ENCODE data around the gene DNAH2. TPM values are rescaled to one million over a fixed set of nuclear protein-coding genes. Genes with fewer than 3 reads are reported as not detected.

Gene DNAH2
- total and polyA plus RNA-seq, 9 of the 15 experiments (the other 6 are each of a cell fraction or from before 2014, with no cell fraction given), result 0.03 TPM; not detected in 8

DNA sequence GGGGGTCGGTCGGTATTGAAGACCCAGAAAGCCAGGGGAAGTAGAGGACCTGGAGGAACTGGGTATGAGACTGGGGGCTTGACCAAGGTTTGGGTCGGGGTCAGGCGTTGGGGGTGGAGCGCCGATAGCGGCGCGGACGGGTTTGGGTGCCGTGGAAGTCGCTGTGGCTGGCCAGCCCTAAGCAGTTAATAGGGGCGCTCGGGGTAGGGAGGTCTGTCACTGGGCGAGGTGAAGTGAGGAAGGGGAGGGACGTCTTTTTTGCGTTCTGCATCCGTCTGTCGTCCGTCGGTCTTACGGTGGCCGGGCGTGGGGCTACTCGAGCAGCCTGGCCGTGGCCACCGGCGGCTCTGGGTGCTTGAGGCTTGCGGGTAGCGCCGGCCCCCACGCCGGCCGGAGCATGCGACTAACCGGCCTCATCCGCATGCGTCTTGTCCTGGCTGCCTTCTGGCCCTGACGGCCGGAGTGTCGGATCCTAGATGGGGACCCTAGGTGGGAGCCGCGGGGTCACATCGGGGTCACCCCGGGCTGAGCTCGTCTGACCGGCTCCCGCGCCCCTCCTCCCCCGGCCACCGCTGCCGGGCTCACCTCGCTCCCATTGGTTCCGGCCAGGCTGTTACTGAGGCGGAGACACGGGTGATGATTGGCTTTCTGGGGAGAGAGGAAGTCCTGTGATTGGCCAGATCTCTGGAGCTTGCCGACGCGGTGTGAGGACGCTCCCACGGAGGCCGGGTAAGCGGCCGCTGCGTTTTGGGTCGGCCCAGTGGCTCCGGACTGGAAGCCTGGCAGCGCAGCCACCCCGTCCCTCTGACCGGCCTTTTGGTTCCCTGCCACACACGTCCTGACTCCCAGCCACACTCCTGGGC is 127.0 kb downstream of the DNAH2 start (continued):
- no peak for TF ChIP-seq THAP7 (CRISPR knock-in tag; IDR thresholded peaks at IDR 0.05)
- no peak for TF ChIP-seq ZNF124 (CRISPR knock-in tag; IDR thresholded peaks at IDR 0.05)
- no peak for TF ChIP-seq ZFP30 (CRISPR knock-in tag; IDR thresholded peaks at IDR 0.05; ENCODE audit: borderline replicate concordance)
- TF ChIP-seq ETV1 (tag; conservative IDR thresholded peaks at IDR 0.05; ENCODE audit: low read depth), result no peak
- no peak for TF ChIP-seq ZNF165 (CRISPR knock-in tag; IDR thresholded peaks at IDR 0.05; ENCODE audit: borderline replicate concordance)
- TF ChIP-seq E2F1 (CRISPR knock-in tag; IDR thresholded peaks at IDR 0.05), result no peak
- TF ChIP-seq MTA3 (IDR thresholded peaks at IDR 0.05; ENCODE audit: borderline replicate concordance), result no peak
- no peak for TF ChIP-seq ZNF444 (CRISPR knock-in tag; IDR thresholded peaks at IDR 0.05)
- no peak for TF ChIP-seq PYGO2 (tag; IDR thresholded peaks at IDR 0.05)
- TF ChIP-seq CXXC5 (CRISPR knock-in tag; IDR thresholded peaks at IDR 0.05), result no peak
- TF ChIP-seq ZKSCAN3 (CRISPR knock-in tag; IDR thresholded peaks at IDR 0.05), result no peak
- TF ChIP-seq RFX7 (CRISPR knock-in tag; IDR thresholded peaks at IDR 0.05), result no peak
- no peak for TF ChIP-seq STAG1 (CRISPR knock-in tag; IDR thresholded peaks at IDR 0.05; ENCODE audit: borderline replicate concordance)
- TF ChIP-seq KLF10 (CRISPR knock-in tag; IDR thresholded peaks at IDR 0.05), result no peak
- no peak for TF ChIP-seq ZNF41 (CRISPR knock-in tag; conservative IDR thresholded peaks at IDR 0.05)
- TF ChIP-seq NEUROD1 (IDR thresholded peaks at IDR 0.05; ENCODE audit: borderline replicate concordance, low read depth, low read length, partially characterized antibody), result no peak
- TF ChIP-seq, protein P1, sequence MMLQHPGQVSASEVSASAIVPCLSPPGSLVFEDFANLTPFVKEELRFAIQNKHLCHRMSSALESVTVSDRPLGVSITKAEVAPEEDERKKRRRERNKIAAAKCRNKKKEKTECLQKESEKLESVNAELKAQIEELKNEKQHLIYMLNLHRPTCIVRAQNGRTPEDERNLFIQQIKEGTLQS (IDR thresholded peaks at IDR 0.05), result no peak
- TF ChIP-seq, protein P1 (CRISPR knock-in tag; conservative IDR thresholded peaks at IDR 0.05), result no peak
- no peak for TF ChIP-seq HNRNPL (IDR thresholded peaks at IDR 0.05; ENCODE audit: low read depth, low read length)
- TF ChIP-seq, protein P2, sequence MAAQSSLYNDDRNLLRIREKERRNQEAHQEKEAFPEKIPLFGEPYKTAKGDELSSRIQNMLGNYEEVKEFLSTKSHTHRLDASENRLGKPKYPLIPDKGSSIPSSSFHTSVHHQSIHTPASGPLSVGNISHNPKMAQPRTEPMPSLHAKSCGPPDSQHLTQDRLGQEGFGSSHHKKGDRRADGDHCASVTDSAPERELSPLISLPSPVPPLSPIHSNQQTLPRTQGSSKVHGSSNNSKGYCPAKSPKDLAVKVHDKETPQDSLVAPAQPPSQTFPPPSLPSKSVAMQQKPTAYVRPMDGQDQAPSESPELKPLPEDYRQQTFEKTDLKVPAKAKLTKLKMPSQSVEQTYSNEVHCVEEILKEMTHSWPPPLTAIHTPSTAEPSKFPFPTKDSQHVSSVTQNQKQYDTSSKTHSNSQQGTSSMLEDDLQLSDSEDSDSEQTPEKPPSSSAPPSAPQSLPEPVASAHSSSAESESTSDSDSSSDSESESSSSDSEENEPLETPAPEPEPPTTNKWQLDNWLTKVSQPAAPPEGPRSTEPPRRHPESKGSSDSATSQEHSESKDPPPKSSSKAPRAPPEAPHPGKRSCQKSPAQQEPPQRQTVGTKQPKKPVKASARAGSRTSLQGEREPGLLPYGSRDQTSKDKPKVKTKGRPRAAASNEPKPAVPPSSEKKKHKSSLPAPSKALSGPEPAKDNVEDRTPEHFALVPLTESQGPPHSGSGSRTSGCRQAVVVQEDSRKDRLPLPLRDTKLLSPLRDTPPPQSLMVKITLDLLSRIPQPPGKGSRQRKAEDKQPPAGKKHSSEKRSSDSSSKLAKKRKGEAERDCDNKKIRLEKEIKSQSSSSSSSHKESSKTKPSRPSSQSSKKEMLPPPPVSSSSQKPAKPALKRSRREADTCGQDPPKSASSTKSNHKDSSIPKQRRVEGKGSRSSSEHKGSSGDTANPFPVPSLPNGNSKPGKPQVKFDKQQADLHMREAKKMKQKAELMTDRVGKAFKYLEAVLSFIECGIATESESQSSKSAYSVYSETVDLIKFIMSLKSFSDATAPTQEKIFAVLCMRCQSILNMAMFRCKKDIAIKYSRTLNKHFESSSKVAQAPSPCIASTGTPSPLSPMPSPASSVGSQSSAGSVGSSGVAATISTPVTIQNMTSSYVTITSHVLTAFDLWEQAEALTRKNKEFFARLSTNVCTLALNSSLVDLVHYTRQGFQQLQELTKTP (IDR thresholded peaks at IDR 0.05; ENCODE audit: low read depth in 1 of 2, partially characterized antibody in 2 of 2), result no peak
- 0 out of 4 replicates have a peak, but pooled peaks of 1 of the 2 experiments have one; percentile 14 for TF ChIP-seq SIN3A (IDR thresholded peaks at IDR 0.05; ENCODE audit: borderline replicate concordance in 2 of 2, control insufficient read depth in 1 of 2, low read depth in 2 of 2, low read length in 2 of 2)
- TF ChIP-seq KAT8 (IDR thresholded peaks at IDR 0.05; ENCODE audit: low read depth), result no peak

Measured in K562 (cell line).